GM12878 (cell line): ENCODE results near the gene ADAM15. TPM values are rescaled to one million over a fixed set of nuclear protein-coding genes. Genes with fewer than 3 reads are reported as not detected.
A peak's percentile ranks its signal among the peaks of the same experiment; 100 is the strongest.

Source experiments
- ATAC-seq: fragments of 200-7000 bp; cut with Tn5 transposase; 3 replicates; pipeline ENCODE4 v1.9.1; 2020; ENCODE audit warnings: mild to moderate bottlenecking, moderate library complexity
- BruUV-seq: library from RNA; stranded (reverse); fragments of 400-500 nt; replicated peaks from 2 replicates; lab custom pipeline; 2021; lab: Mats Ljungman, UMichigan
- CTCF ChIA-PET: fragments of 300-600 bp; sonication (Branson Sonifier 250); formaldehyde crosslinking; extraction: SDS; loops from one replicate; lab custom pipeline; 2021; ENCODE audit warnings: inconsistent platforms; lab: Yijun Ruan, JAX
- POLR2A ChIA-PET: fragments of 350-600 bp; formaldehyde crosslinking; extraction: SDS; loops from one replicate; lab custom pipeline; 2021; ENCODE audit warnings: inconsistent platforms; lab: Charles Lee
- RAD21 ChIA-PET: fragments of 300-600 bp; sonication (Branson Sonifier 250); formaldehyde crosslinking; loops from one replicate; lab custom pipeline; 2023; ENCODE audit warnings: antibody characterized with exemption; ENCODE audit not compliant: unreplicated experiment; lab: Charles Lee
- SMC1A ChIA-PET: fragments of 300-600 bp; sonication (Branson Sonifier 250); formaldehyde crosslinking; loops from one replicate; lab custom pipeline; 2023; ENCODE audit not compliant: unreplicated experiment, uncharacterized antibody; lab: Charles Lee
- DNase-seq: peaks from one replicate; pipeline ENCODE4 v3.0.0-alpha.2; 2011; ENCODE audit warnings: low read depth, low spot score
- FAIRE-seq: peaks from 3 replicates; lab custom pipeline; 2011; peaks lifted over from hg19 to GRCh38; lab: Jason Lieb, UNC
- H2AFZ ChIP-seq: 2 replicates; pipeline ENCODE4 v1.6.0; 2011; ENCODE audit warnings: low read depth, low read length, control low read depth; ENCODE audit not compliant: control insufficient read depth
- H3K27ac ChIP-seq: 2 replicates; pipeline ENCODE4 v1.5.1; 2011; ENCODE audit warnings: control low read depth; ENCODE audit not compliant: control insufficient read depth, insufficient read depth
- H3K27me3 ChIP-seq, 2 experiments: replicated peaks in 1 of 2; 2 replicates each; pipeline versions ENCODE4 v1.6.0 to v1.6.1; 2011; ENCODE audit warnings: low read length in 1 of 2; ENCODE audit not compliant: control insufficient read depth in 2 of 2, insufficient read depth in 2 of 2
- H3K36me3 ChIP-seq, 2 experiments: 2 replicates each; pipeline ENCODE4 v1.5.1; 2011; ENCODE audit warnings: low read length in 1 of 2; ENCODE audit not compliant: control insufficient read depth in 2 of 2, insufficient read depth in 2 of 2
- H3K4me1 ChIP-seq: 2 replicates; pipeline ENCODE4 v1.6.1; 2011; ENCODE audit warnings: mild to moderate bottlenecking, low read length, moderate library complexity, mixed read lengths; ENCODE audit not compliant: control insufficient read depth, insufficient read depth
- H3K4me2 ChIP-seq: 2 replicates; pipeline ENCODE4 v1.6.0; 2011; ENCODE audit warnings: control low read depth; ENCODE audit not compliant: control insufficient read depth, insufficient read depth
- H3K4me3 ChIP-seq: fragments of 200-600 bp; sonication (generic); 2 replicates; pipeline ENCODE4 v1.5.1; 2016
- H3K79me2 ChIP-seq: 2 replicates; pipeline ENCODE4 v1.6.0; 2011; ENCODE audit warnings: low read length; ENCODE audit not compliant: control insufficient read depth, insufficient read depth
- H3K9ac ChIP-seq: 2 replicates; pipeline ENCODE4 v1.8.0; 2011; ENCODE audit warnings: low read length, control low read depth, mixed read lengths; ENCODE audit not compliant: control insufficient read depth, insufficient read depth
- H3K9me3 ChIP-seq: replicated peaks from 3 replicates; pipeline ENCODE4 v1.5.1; 2011; ENCODE audit warnings: mild to moderate bottlenecking, low read length; ENCODE audit not compliant: control insufficient read depth, insufficient read depth
- H4K20me1 ChIP-seq: 2 replicates; pipeline ENCODE4 v1.6.0; 2011; ENCODE audit not compliant: control insufficient read depth, insufficient read depth
- ATF3 ChIP-seq: IDR thresholded peaks from 2 replicates; pipeline ENCODE4 v1.6.1; 2011; ENCODE audit warnings: low read depth, mild to moderate bottlenecking, low read length, moderate library complexity, borderline replicate concordance; ENCODE audit errors: extremely low read depth
- CBX5 ChIP-seq: sonication (generic); IDR thresholded peaks from 2 replicates; pipeline ENCODE4 v1.6.1; 2016; ENCODE audit warnings: low read depth, moderate library complexity, mild to moderate bottlenecking, inconsistent platforms
- HDGF ChIP-seq: fragments of 450-650 bp; IDR thresholded peaks from 2 replicates; pipeline ENCODE4 v1.6.1; 2016; ENCODE audit warnings: antibody characterized with exemption
- IKZF1 ChIP-seq: fragments of 450-650 bp; conservative IDR thresholded peaks from 2 replicates; pipeline ENCODE4 v1.6.1; 2017; ENCODE audit warnings: antibody characterized with exemption, mild to moderate bottlenecking
- NFYB ChIP-seq: IDR thresholded peaks from 2 replicates; pipeline ENCODE4 v1.6.1; 2011; ENCODE audit warnings: low read depth, mild to moderate bottlenecking, low read length, improper control_type of control experiment, moderate library complexity; ENCODE audit not compliant: insufficient read depth
- NR2F1 ChIP-seq: fragments of 450-650 bp; conservative IDR thresholded peaks from 2 replicates; pipeline ENCODE4 v1.6.1; 2017; ENCODE audit warnings: mild to moderate bottlenecking
- POU2F2 ChIP-seq: IDR thresholded peaks from 3 replicates; pipeline ENCODE4 v1.6.1; 2011; ENCODE audit warnings: low read depth, mild to moderate bottlenecking, low read length, borderline replicate concordance
- STAT1 ChIP-seq: fragments of 450-650 bp; conservative IDR thresholded peaks from 2 replicates; pipeline ENCODE4 v1.6.1; 2014; ENCODE audit warnings: antibody characterized with exemption, mild to moderate bottlenecking
- TBL1XR1 ChIP-seq: IDR thresholded peaks from 2 replicates; pipeline ENCODE4 v1.6.1; 2012; ENCODE audit warnings: low read depth, low read length, improper control_type of control experiment
- ZNF207 ChIP-seq: fragments of 450-650 bp; IDR thresholded peaks from 2 replicates; pipeline ENCODE4 v1.6.1; 2014; ENCODE audit warnings: antibody characterized with exemption, mild to moderate bottlenecking, borderline replicate concordance
- ZNF24 ChIP-seq: fragments of 450-650 bp; IDR thresholded peaks from 2 replicates; pipeline ENCODE4 v1.6.1; 2017; ENCODE audit warnings: antibody characterized with exemption, mild to moderate bottlenecking
- WGBS: methylation state at CpG from one replicate; pipeline ENCODE4 v1.1.6; 2016; ENCODE audit warnings: low lambda C conversion rate; ENCODE audit not compliant: insufficient replicate concordance, insufficient coverage; ENCODE audit errors: missing lambda C conversion rate; 5-methylcytosine and 5-hydroxymethylcytosine counted together
- in situ Hi-C: fragments of 300-500 bp; cut with MboI; formaldehyde crosslinking; loops from 9 replicates; pipeline ENCODE4 v1.14.3; 2018; ENCODE audit warnings: mixed read lengths
- intact Hi-C: fragments of 100-400 bp; cut with micrococcal nuclease; formaldehyde crosslinking; loops from one replicate; pipeline ENCODE4 v1.14.2; 2022; ENCODE audit not compliant: unreplicated experiment
- polyA plus RNA-seq, 11 experiments: library from polyadenylated mRNA; depleted of rRNA in 4 of 11; unstranded in 6 of 11; stranded (reverse) in 5 of 11; fragments of >200 nt; fragmentation: Nextera tagmentation in 4 of 11; fragmentation: Illumina TruSeq in 1 of 11; extraction: Ambion mirVana in 4 of 11; extraction: Trizol in 1 of 11; gene quantifications; 1 replicate in 1 of 11; 2 replicates in 10 of 11; pipeline versions ENCODE4 v1.2.1 to v1.2.3, GENCODE V29; 2011 to 2016; ENCODE audit warnings: inconsistent platforms in 2 of 11, missing spikeins in 2 of 11, low read depth in 1 of 11
- total RNA-seq, 4 experiments: library from RNA; depleted of rRNA in 3 of 4; stranded (reverse); fragments of >200 nt in 3 of 4; fragmentation: Illumina TruSeq in 1 of 4; extraction: Trizol in 1 of 4; gene quantifications; 2 replicates each; pipeline versions ENCODE4 v1.2.1 to v1.2.3, GENCODE V29; 2013 to 2021
- TF ChIP-seq, protein P1 (sequence below): fragments of 450-650 bp; conservative IDR thresholded peaks from 2 replicates; pipeline ENCODE4 v1.6.1; 2017; ENCODE audit warnings: mild to moderate bottlenecking, moderate library complexity
- TF ChIP-seq, protein P2 (sequence below): fragments of 450-650 bp; IDR thresholded peaks from 2 replicates; pipeline ENCODE4 v1.6.1; 2017; ENCODE audit warnings: low read depth, mild to moderate bottlenecking, moderate library complexity

ADAM15 gene
- total and polyA plus RNA-seq, 10 of the 15 experiments (the other 5 are each of a cell fraction or from before 2014, with no cell fraction given) = 0.29 to 38.8 (median 14.7) TPM

GRCh38 chr1:155063550-155064110 lies 12.5 kb downstream of the ADAM15 start, which contains the start of gene EFNA4 (continued):
- TF ChIP-seq TBL1XR1 (no peak), STAT1 (no peak)

GRCh38 chr1:155064111-155064831 lies 13.2 kb downstream of the ADAM15 start:
- Histone ChIP-seq H3K79me2 (no peaks in the 10 kb centered on the region), H3K27me3 (no peaks in the 10 kb centered on the region), H3K4me3 (peak overlapping the region; percentile 95), H4K20me1 (no peaks in the 10 kb centered on the region), H2AFZ (peak overlapping the region; percentile 51), H3K9me3 (no peaks in the 10 kb centered on the region), H3K36me3 (no peaks in the 10 kb centered on the region; a peak in 2 of 4 replicates), H3K9ac (peak overlapping the region; percentile 84; the same call in 1 of the 2 replicates), H3K27ac (no peak overlapping the region), H3K4me2 (peak overlapping the region; percentile 96), H3K4me1 (peaks cover 16% of the 10 kb centered on the region)
- intact Hi-C loops = loop anchor here (5.0 kb wide), 3 partner anchors 92 to 397 kb away; partner anchors contain the start of genes CKS1B and SHC1
- ATAC-seq (peak; percentile 31), DNase-seq (no peak), FAIRE-seq (peak; percentile 70)
- CTCF ChIA-PET = interaction anchor here (1.2 to 15.5 kb wide), 8 partner anchors 11 to 103 kb away, joined by 3 to 195 read pairs (median 7); partner anchors contain the start of gene ADAM15
- 7% methylated on average over 14 of the region's 14 CpGs for WGBS
- in situ Hi-C loops = loop anchor here (5.0 kb wide), 1 partner anchor 502 kb away; no protein-coding TSS in a partner anchor
- POLR2A ChIA-PET = interaction anchor here (0.6 to 1.5 kb wide), 8 partner anchors 11 to 125 kb away, joined by 3 to 12 read pairs (median 4); no protein-coding TSS in a partner anchor
- BruUV-seq = no TSS peak
- SMC1A ChIA-PET = interaction anchor here (1.1 to 1.8 kb wide), 8 partner anchors 9 to 395 kb away, joined by 3 to 14 read pairs (median 4); partner anchors contain the start of gene EFNA3
- RAD21 ChIA-PET = interaction anchor here (0.6 to 4.7 kb wide), 9 partner anchors 12 to 504 kb away, joined by 3 to 63 read pairs (median 3); partner anchors contain the start of genes EFNA3 and KRTCAP2
- no peak for TF ChIP-seq POU2F2
- no peak for TF ChIP-seq ZNF207
- TF ChIP-seq HDGF = 0 out of 2 replicates have a peak, but pooled peaks have one; percentile 44
- TF ChIP-seq CBX5 = no peak
- TF ChIP-seq, protein P1, sequence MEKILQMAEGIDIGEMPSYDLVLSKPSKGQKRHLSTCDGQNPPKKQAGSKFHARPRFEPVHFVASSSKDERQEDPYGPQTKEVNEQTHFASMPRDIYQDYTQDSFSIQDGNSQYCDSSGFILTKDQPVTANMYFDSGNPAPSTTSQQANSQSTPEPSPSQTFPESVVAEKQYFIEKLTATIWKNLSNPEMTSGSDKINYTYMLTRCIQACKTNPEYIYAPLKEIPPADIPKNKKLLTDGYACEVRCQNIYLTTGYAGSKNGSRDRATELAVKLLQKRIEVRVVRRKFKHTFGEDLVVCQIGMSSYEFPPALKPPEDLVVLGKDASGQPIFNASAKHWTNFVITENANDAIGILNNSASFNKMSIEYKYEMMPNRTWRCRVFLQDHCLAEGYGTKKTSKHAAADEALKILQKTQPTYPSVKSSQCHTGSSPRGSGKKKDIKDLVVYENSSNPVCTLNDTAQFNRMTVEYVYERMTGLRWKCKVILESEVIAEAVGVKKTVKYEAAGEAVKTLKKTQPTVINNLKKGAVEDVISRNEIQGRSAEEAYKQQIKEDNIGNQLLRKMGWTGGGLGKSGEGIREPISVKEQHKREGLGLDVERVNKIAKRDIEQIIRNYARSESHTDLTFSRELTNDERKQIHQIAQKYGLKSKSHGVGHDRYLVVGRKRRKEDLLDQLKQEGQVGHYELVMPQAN = 0 out of 2 replicates have a peak, but pooled peaks have one; percentile 3
- no peak for TF ChIP-seq IKZF1
- no peak for TF ChIP-seq NFYB
- peak; percentile 52; the same call in 1 of the 2 replicates for TF ChIP-seq NR2F1
- TF ChIP-seq ZNF24 = no peak
- TF ChIP-seq ATF3 = no peak
- TF ChIP-seq, protein P2, sequence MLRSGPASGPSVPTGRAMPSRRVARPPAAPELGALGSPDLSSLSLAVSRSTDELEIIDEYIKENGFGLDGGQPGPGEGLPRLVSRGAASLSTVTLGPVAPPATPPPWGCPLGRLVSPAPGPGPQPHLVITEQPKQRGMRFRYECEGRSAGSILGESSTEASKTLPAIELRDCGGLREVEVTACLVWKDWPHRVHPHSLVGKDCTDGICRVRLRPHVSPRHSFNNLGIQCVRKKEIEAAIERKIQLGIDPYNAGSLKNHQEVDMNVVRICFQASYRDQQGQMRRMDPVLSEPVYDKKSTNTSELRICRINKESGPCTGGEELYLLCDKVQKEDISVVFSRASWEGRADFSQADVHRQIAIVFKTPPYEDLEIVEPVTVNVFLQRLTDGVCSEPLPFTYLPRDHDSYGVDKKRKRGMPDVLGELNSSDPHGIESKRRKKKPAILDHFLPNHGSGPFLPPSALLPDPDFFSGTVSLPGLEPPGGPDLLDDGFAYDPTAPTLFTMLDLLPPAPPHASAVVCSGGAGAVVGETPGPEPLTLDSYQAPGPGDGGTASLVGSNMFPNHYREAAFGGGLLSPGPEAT = peak; percentile 18; the same call in 1 of the 2 replicates
